ENCODE measurements around the gene SLC6A12.

The SLC6A12 gene

DNA sequence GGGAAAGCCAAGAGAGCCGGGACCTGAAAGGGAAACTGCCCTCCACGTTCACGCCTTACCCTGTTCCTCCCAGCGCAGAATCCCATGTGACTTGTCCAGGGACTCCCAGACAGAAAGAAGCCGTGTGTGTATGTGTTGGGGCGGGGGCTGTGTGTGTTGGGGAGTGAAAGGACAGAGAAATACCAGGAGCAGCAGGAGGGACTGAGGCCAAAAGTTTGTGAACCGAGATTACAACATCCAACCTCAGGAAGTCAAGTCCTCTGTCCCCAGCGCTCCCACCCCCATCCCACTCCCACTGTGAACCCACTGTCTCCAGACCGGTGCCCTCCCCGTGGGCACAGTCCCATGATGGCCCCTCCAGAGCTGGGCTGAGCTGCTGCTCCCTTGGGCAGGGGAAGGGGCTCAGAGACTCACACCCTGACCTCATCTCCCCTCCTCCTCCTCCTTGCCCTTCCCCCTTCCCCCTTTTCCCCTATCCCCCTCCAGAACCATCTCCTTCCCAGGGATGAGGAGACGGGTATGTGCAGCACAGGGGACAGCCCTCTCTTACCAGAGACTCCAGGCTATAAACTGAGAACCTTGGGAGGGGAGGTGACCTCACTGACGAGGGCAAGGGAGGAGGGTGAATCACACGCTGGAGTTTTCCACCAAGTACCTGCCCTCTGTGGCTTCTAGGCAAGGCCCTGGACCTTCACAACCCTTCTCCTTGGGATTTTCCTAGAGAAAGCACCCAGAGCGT is at the start of gene SLC6A12:
Gene SLC6A12 (minus strand): TSS at position 155 of the 739 bp plus-strand sequence. CDS start 4,171 bp downstream, outside the sequence.
- H3K27ac Mint-ChIP-seq (ENCODE audit: low read depth) = no peak within 1 kb of the TSS
- no peak for DNase-seq (ENCODE audit: low spot score in 2 of 2)
- peaks cover 58% of the 10 kb centered on the region for H3K27me3 Mint-ChIP-seq
- ATAC-seq (replicated peaks; ENCODE audit: extremely low read depth, poor library complexity, severe bottlenecking) = no peak
- H3K4me1 Mint-ChIP-seq = peaks cover 5% of the 10 kb centered on the region
- H3K9me3 Mint-ChIP-seq = no peaks in the 10 kb centered on the region
- no peak within 1 kb of the TSS for H3K4me3 Mint-ChIP-seq
- H3K36me3 Mint-ChIP-seq (ENCODE audit: insufficient read depth) = peaks cover 2% of the 10 kb centered on the region

DNA sequence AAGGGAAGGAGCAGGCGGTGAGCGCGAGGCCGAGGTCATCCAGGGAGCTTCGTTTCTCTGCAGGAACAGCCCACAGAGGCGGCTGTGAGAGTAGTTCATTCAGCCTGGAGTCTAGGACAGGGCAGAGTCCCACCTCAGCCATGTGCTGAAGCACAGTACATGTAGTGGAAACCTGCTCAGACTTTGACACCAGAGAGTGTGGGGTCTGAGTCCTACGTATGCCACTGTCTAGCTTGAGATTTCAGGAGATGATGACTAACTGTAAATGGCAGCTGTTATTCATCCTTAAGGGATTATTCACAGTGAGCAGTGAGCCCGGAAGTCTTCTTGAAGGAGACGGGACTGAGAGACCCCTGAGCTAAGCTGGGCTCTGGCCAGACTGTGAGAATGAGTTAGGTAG is 49.6 kb upstream of the SLC6A12 start:
- no peaks in the 10 kb centered on the region for H3K4me1 Mint-ChIP-seq

DNA sequence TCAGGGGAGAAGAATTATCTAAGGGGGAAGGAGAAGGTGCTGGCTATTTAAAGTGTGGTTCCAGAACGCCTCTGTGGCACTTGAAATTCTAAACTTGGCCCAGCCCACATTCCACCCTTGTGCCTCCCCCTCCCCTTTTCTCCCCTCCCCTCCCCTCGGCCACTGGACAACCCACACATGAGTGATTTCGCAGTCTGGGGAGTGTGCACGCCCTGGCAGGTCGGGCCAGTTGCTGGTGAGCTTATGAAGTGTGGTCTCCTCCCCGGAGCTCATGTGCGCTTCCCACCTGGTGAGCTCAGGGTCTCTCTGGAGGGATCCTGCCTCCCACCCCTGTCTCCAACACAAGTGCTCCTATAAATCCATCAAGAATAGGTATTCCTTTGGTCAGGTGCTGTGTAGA is 48.9 kb upstream of the SLC6A12 start, which contains the start of gene SLC6A13:
Gene SLC6A13 (minus strand): TSS at position 20 of the 400 bp plus-strand sequence. CDS start 2,784 bp downstream, outside the sequence.
- peaks cover 1% of the 10 kb centered on the region for H3K36me3 Mint-ChIP-seq (ENCODE audit: insufficient read depth)
- no peaks in the 10 kb centered on the region for H3K9me3 Mint-ChIP-seq
- ATAC-seq (replicated peaks; ENCODE audit: extremely low read depth, poor library complexity, severe bottlenecking) (no peak), DNase-seq (ENCODE audit: low spot score in 2 of 2) (no peak)
- H3K4me1 Mint-ChIP-seq = no peaks in the 10 kb centered on the region
- no peak within 1 kb of the TSS for H3K27ac Mint-ChIP-seq (ENCODE audit: low read depth)
- H3K27me3 Mint-ChIP-seq = peaks cover 24% of the 10 kb centered on the region
- H3K4me3 Mint-ChIP-seq = no peak within 1 kb of the TSS

More for the DNA sequence above, 49.6 kb upstream of the SLC6A12 start:
- Mint-ChIP-seq H3K4me3 (no peak overlapping the region), H3K36me3 (ENCODE audit: insufficient read depth) (peaks cover 3% of the 10 kb centered on the region), H3K27me3 (peaks cover 16% of the 10 kb centered on the region), H3K9me3 (no peaks in the 10 kb centered on the region), H3K27ac (ENCODE audit: low read depth) (no peak overlapping the region)
- ATAC-seq (replicated peaks; ENCODE audit: extremely low read depth, poor library complexity, severe bottlenecking) = no peak
- DNase-seq (ENCODE audit: low spot score in 2 of 2) = no peak

DNA sequence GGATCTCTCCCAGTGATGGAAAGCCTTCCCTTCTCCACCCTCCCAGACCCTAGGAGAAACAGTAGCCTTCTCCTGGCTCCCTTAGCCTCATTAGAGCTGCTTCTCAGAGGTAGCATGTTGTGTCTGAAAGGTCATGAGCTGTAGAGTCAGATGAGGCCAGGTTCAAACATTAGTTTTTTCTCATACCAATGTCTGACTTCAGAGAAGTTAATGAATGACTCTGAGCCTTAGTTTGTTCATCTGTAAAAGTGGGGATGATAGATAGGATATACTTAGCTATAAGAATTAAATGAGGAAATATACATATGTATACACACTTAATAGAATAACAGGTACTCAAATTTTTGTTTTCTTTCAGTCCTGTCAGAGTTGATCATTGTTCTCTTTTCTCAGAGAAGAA is 48.2 kb upstream of the SLC6A12 start:
- H3K4me1 Mint-ChIP-seq = no peaks in the 10 kb centered on the region
- DNase-seq (ENCODE audit: low spot score in 2 of 2) = no peak
- H3K36me3 Mint-ChIP-seq (ENCODE audit: insufficient read depth) = peaks cover 1% of the 10 kb centered on the region
- H3K27me3 Mint-ChIP-seq = peaks cover 31% of the 10 kb centered on the region
- no peak for ATAC-seq (replicated peaks; ENCODE audit: extremely low read depth, poor library complexity, severe bottlenecking)
- H3K9me3 Mint-ChIP-seq = no peaks in the 10 kb centered on the region
- no peak overlapping the region for H3K27ac Mint-ChIP-seq (ENCODE audit: low read depth)
- no peak overlapping the region for H3K4me3 Mint-ChIP-seq

DNA sequence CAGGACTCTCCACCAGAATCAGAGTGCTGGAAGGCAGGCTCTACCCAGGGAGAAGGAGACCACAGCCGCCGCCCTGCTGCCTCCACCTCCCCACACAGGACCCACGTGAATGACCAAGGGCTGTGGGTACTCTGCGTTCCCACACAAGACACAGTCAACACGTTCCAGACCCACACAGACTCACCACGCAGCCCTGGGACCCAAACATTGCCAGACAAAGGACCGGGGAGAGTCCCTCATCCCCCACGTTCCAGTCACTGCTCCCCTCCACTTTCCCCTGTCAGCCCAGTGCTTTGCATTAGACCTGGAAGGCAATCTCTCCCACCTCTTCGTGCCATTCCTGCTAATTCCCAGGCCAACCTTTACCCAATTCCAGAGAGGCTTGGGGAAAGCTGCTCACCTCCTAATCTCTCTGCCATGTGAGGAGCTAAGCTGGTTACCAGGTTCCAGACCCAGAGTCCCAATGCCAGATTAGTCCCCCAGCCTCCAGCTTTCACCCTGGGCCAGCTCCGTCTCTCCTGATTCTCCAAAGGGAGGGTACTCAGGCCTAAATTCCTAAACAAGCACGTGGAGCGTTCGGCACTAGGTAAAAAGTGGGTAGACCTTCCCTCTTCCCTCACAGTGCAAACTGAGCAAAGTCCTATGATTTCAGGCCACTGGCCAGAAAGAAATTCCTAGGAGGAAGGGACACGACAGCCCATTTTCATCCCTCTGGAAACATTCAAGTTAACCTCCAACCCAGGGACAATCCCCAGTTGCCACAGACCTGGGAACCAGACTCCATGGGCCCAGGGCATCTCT is 43.8 kb upstream of the SLC6A12 start:
- Mint-ChIP-seq H3K36me3 (ENCODE audit: insufficient read depth) (no peaks in the 10 kb centered on the region), H3K27me3 (peaks cover 75% of the 10 kb centered on the region), H3K4me3 (no peak overlapping the region), H3K9me3 (no peaks in the 10 kb centered on the region), H3K27ac (ENCODE audit: low read depth) (no peak overlapping the region), H3K4me1 (no peaks in the 10 kb centered on the region)
- DNase-seq (ENCODE audit: low spot score in 2 of 2) (no peak), ATAC-seq (replicated peaks; ENCODE audit: extremely low read depth, poor library complexity, severe bottlenecking) (no peak)

DNA sequence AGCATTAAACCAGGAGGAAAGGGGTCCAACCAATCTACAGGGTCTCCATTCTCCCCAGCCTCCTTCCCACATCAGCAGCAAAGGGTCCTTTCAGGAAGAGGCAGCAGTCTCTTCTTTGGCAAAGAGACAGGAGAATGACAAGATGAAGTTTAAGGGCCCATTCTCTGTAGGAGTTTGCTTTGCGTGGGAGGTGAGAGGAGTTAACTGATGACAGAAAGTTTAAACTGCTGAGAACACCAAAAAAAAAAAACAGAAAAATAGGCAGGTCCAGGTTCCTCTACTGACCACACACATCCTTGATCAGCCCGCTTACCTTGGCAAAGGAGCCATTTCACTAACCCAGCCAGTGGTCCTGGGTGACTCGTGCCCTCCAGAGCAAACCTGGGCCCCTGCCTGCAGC is 43.0 kb upstream of the SLC6A12 start:
- no peak overlapping the region for H3K27ac Mint-ChIP-seq (ENCODE audit: low read depth)
- H3K9me3 Mint-ChIP-seq = no peaks in the 10 kb centered on the region
- ATAC-seq (replicated peaks; ENCODE audit: extremely low read depth, poor library complexity, severe bottlenecking) (no peak), DNase-seq (ENCODE audit: low spot score in 2 of 2) (no peak)
- no peak overlapping the region for H3K4me3 Mint-ChIP-seq
- no peaks in the 10 kb centered on the region for H3K36me3 Mint-ChIP-seq (ENCODE audit: insufficient read depth)
- H3K27me3 Mint-ChIP-seq = peaks cover 82% of the 10 kb centered on the region
- H3K4me1 Mint-ChIP-seq = no peaks in the 10 kb centered on the region

DNA sequence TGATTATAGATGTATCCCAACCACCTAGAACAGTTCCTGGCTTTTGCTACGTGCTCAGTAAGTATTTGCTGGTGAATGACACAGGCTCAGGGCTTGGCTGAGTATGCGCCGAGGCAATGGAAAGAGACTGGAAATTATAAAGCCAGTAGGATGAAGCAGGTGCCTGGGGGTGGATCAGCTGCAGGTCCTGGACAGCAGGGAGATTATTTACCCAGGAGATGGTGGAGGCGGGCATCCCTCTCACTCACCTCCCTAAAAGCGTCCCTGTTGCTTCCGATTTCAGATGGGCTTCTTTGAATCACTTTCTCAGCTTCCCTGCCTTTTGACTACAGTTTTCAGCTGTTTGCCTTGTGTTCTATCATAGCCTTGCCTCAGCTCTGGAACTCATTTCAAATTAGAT is 42.3 kb upstream of the SLC6A12 start:
- no peaks in the 10 kb centered on the region for H3K4me1 Mint-ChIP-seq
- no peak overlapping the region for H3K4me3 Mint-ChIP-seq
- no peak for DNase-seq (ENCODE audit: low spot score in 2 of 2)
- H3K36me3 Mint-ChIP-seq (ENCODE audit: insufficient read depth) = no peaks in the 10 kb centered on the region
- no peaks in the 10 kb centered on the region for H3K9me3 Mint-ChIP-seq
- no peak for ATAC-seq (replicated peaks; ENCODE audit: extremely low read depth, poor library complexity, severe bottlenecking)
- H3K27ac Mint-ChIP-seq (ENCODE audit: low read depth) = no peak overlapping the region
- peaks cover 83% of the 10 kb centered on the region for H3K27me3 Mint-ChIP-seq

DNA sequence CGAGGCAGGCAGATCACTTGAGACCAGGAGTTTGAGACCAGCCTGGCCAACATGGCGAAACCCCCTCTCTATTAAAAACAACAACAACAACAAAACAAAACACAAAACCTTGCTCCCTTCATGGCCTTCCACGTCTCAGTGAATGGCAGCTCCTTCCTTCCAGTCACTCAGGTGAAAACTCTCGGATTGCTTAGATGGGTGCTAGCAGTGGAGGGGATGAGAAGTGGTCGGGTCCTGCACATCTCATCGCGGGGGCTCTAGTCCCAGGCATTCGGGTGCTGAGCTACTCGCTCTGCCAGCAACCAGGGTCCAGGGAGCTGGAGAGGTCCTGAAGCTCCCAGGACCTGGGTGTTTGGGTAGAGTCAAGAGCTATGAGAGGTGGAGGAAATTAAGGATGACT is 41.0 kb upstream of the SLC6A12 start:
- DNase-seq (ENCODE audit: low spot score in 2 of 2) (no peak), ATAC-seq (replicated peaks; ENCODE audit: extremely low read depth, poor library complexity, severe bottlenecking) (no peak)
- Mint-ChIP-seq H3K27me3 (peaks cover 76% of the 10 kb centered on the region), H3K4me1 (no peaks in the 10 kb centered on the region), H3K27ac (ENCODE audit: low read depth) (no peak overlapping the region), H3K9me3 (no peaks in the 10 kb centered on the region), H3K4me3 (no peak overlapping the region), H3K36me3 (ENCODE audit: insufficient read depth) (no peaks in the 10 kb centered on the region)

DNA sequence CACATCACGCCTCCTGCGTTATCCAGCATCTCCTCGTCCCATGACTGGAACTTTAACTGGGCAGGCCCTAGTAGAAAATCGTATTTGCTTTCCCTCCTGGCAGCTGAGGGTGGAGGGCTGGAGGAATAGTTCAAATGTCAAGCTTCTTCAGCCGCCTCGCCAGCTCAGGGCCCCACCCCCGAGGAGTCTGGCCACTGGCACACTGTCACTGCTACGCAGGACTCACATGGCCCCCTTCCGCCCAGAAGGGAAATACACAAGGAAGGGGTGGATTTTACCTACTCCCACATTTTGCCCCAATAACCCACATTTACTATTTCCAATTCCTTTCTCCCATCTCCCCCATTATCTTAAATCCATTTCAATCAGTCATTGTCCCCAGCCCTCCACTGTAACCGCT is 40.1 kb upstream of the SLC6A12 start:
- Mint-ChIP-seq H3K27me3 (peaks cover 70% of the 10 kb centered on the region), H3K4me3 (no peak overlapping the region), H3K4me1 (no peaks in the 10 kb centered on the region), H3K27ac (ENCODE audit: low read depth) (no peak overlapping the region), H3K36me3 (ENCODE audit: insufficient read depth) (no peaks in the 10 kb centered on the region), H3K9me3 (no peaks in the 10 kb centered on the region)
- DNase-seq (ENCODE audit: low spot score in 2 of 2) = no peak
- no peak for ATAC-seq (replicated peaks; ENCODE audit: extremely low read depth, poor library complexity, severe bottlenecking)

DNA sequence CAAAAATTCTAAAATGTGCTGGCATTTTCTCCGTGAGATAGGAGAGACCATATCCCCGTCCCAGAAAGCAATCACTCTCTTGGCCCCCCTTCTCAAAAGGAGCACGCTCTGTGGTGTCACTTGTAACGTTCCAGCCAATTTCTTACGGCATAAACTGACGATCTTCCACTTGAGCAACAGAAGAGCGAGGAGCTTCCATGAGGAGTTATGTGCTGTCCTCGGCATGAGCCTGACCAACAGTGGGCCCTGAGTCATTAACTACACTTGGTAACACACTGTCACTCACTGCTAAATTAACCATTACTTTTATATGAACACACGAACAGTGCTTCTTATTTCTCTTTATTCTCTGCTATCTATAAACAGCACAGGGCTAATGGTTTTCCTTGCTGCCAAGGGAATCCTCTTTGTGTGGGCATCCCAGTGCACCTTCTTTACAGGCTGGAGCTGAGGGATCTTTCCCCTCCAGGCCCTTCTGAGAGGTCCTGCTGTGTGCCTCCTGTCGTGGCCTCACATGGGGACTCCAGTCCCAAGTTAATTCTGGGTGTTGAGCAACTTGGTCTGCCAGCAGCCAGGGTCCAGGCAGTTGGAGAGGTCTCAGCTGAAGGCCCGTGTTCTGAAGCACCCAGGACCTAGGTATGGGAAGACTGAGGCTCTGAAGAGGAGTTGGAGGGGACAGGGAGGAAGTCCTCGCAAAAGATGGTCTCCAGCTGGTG is 39.3 kb upstream of the SLC6A12 start:
- H3K27ac Mint-ChIP-seq (ENCODE audit: low read depth) = no peak overlapping the region
- DNase-seq (ENCODE audit: low spot score in 2 of 2) (no peak), ATAC-seq (replicated peaks; ENCODE audit: extremely low read depth, poor library complexity, severe bottlenecking) (no peak)
- H3K4me3 Mint-ChIP-seq = no peak overlapping the region
- H3K4me1 Mint-ChIP-seq = no peaks in the 10 kb centered on the region
- peaks cover 65% of the 10 kb centered on the region for H3K27me3 Mint-ChIP-seq
- no peaks in the 10 kb centered on the region for H3K9me3 Mint-ChIP-seq
- H3K36me3 Mint-ChIP-seq (ENCODE audit: insufficient read depth) = no peaks in the 10 kb centered on the region

DNA sequence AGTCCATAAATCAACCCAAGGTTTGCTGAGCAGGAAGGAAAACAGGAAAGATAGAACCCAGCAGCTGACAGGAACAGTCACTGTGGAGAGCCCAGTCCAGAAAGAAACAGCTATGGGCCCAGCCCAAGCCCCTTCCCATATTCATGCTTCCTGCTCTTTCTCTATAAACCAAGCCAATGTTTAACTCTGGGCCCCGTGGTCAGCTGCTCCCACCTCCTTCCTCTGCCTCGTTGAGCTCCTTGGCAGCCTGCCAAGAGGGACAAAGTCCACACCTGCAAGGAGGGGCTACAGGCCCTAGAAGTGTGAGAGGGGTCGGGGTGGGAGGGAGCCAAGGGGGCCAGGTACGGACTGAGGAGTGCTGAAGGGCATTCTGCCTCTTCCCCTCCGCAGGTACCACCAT is 38.7 kb upstream of the SLC6A12 start:
- H3K4me1 Mint-ChIP-seq = no peaks in the 10 kb centered on the region

DNA sequence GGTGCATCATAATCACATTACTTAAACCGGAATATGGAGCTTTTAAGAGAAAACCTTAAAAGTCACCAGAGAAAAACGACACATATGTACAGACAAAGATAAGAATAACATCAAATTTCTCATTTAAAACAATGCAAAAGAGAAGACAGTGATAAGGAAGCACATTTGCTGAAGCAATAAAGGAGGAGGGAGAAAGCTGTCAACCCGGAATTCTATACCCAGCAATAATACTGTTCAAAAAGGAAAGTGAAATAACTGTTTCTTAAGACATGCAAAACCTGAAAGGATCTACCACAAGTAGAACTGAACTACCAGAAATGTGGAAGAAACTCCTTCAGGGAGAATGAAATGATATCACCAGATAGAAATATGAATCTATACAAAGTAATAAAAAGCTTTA is 33.3 kb upstream of the SLC6A12 start:
- peaks cover 10% of the 10 kb centered on the region for H3K9me3 Mint-ChIP-seq
- no peak for ATAC-seq (replicated peaks; ENCODE audit: extremely low read depth, poor library complexity, severe bottlenecking)
- H3K4me3 Mint-ChIP-seq = no peak overlapping the region
- peaks cover 46% of the 10 kb centered on the region for H3K27me3 Mint-ChIP-seq
- DNase-seq (ENCODE audit: low spot score in 2 of 2) = no peak
- peaks cover 5% of the 10 kb centered on the region for H3K36me3 Mint-ChIP-seq (ENCODE audit: insufficient read depth)
- no peak overlapping the region for H3K27ac Mint-ChIP-seq (ENCODE audit: low read depth)
- H3K4me1 Mint-ChIP-seq = no peaks in the 10 kb centered on the region

More for the DNA sequence above, 38.7 kb upstream of the SLC6A12 start:
- H3K9me3 Mint-ChIP-seq = peaks cover 5% of the 10 kb centered on the region
- ATAC-seq (replicated peaks; ENCODE audit: extremely low read depth, poor library complexity, severe bottlenecking) (no peak), DNase-seq (ENCODE audit: low spot score in 2 of 2) (no peak)
- peaks cover 65% of the 10 kb centered on the region for H3K27me3 Mint-ChIP-seq
- no peak overlapping the region for H3K4me3 Mint-ChIP-seq
- H3K36me3 Mint-ChIP-seq (ENCODE audit: insufficient read depth) = no peaks in the 10 kb centered on the region
- no peak overlapping the region for H3K27ac Mint-ChIP-seq (ENCODE audit: low read depth)

Data from central memory CD8-positive, alpha-beta T cell (primary cell).